Measurements from ENCODE around the gene CACTIN. TPM values are rescaled to one million over a fixed set of nuclear protein-coding genes. Genes with fewer than 3 reads are reported as not detected.
A peak's percentile ranks its signal among the peaks of the same experiment; 100 is the strongest.

CACTIN gene
- total and polyA plus RNA-seq, 2 of the 8 experiments (the other 6 are each of a cell fraction or from before 2014, with no cell fraction given), result 25.8 to 29.9 TPM

GRCh38 chr19:3577723-3578344 lies 48.8 kb downstream of the CACTIN start (continued):
- TF ChIP-seq CHD7 (IDR thresholded peaks at IDR 0.05; ENCODE audit: insufficient replicate concordance, low read length), result no peak
- no peak for TF ChIP-seq YY1 (IDR thresholded peaks at IDR 0.05; ENCODE audit: low read depth, low read length)
- no peak for TF ChIP-seq USF2 (IDR thresholded peaks at IDR 0.05; ENCODE audit: low read length)
- peak; percentile 67 for TF ChIP-seq MAX (IDR thresholded peaks at IDR 0.05)
- no peak for TF ChIP-seq EP300 (IDR thresholded peaks at IDR 0.05; ENCODE audit: borderline replicate concordance in 1 of 2, low read depth in 2 of 2, low read length in 2 of 2)
- no peak for TF ChIP-seq HDAC6 (IDR thresholded peaks at IDR 0.05; ENCODE audit: low read depth, low read length)
- TF ChIP-seq CHD1 (IDR thresholded peaks at IDR 0.05; ENCODE audit: low read depth, low read length), result no peak
- no peak for TF ChIP-seq POU5F1 (IDR thresholded peaks at IDR 0.05; ENCODE audit: low read depth, low read length)
- TF ChIP-seq SIRT6 (IDR thresholded peaks at IDR 0.05; ENCODE audit: low read length), result no peak
- TF ChIP-seq BCL11A (IDR thresholded peaks at IDR 0.05; ENCODE audit: low read depth in 2 of 2, low read length in 2 of 2), result no peak
